Measurements from ENCODE around the gene COA1.
A peak's percentile ranks its signal among the peaks of the same experiment; 100 is the strongest.
"Not testable (repeated sequence)": the region's sequence is repeated elsewhere in the genome, so short reads cannot be mapped to it uniquely, and the experiment has no call there.

COA1 gene

GRCh38 chr7:43627798-43628197, 101.5 kb downstream of the COA1 start:
- not testable (repeated sequence) for DNase-seq (ENCODE audit: low spot score)

GRCh38 chr7:43626695-43627094, 102.6 kb downstream of the COA1 start:
- no peak for DNase-seq (ENCODE audit: low spot score)

GRCh38 chr7:43625980-43626379, 103.3 kb downstream of the COA1 start:
- no peak for DNase-seq (ENCODE audit: low spot score)

GRCh38 chr7:43625453-43625852, 103.9 kb downstream of the COA1 start:
- no peak for DNase-seq (ENCODE audit: low spot score)

- DNase-seq (ENCODE audit: low spot score): peak; percentile 17
Observed at GRCh38 chr7:43624156-43624555, 105.2 kb downstream of the COA1 start.

GRCh38 chr7:43621729-43622448, 107.4 kb downstream of the COA1 start:
- peak; percentile 42 for DNase-seq (ENCODE audit: low spot score)

GRCh38 chr7:43619213-43620012, 109.9 kb downstream of the COA1 start:
- DNase-seq (ENCODE audit: low spot score): no peak

GRCh38 chr7:43618073-43618472, 111.2 kb downstream of the COA1 start:
- DNase-seq (ENCODE audit: low spot score): no peak

GRCh38 chr7:43616977-43617376, 112.3 kb downstream of the COA1 start:
- no peak for DNase-seq (ENCODE audit: low spot score)

GRCh38 chr7:43615558-43616145, 113.7 kb downstream of the COA1 start:
- DNase-seq (ENCODE audit: low spot score): no peak

- DNase-seq (ENCODE audit: low spot score): peak; percentile 77
Observed at GRCh38 chr7:43612599-43613589, 116.4 kb downstream of the COA1 start.

GRCh38 chr7:43612128-43612527, 117.2 kb downstream of the COA1 start:
- no peak for DNase-seq (ENCODE audit: low spot score)

- DNase-seq (ENCODE audit: low spot score): no peak
Observed at GRCh38 chr7:43609097-43609496, 120.2 kb downstream of the COA1 start.

- no peak for DNase-seq (ENCODE audit: low spot score)
Observed at GRCh38 chr7:43604251-43604650, 125.1 kb downstream of the COA1 start.

GRCh38 chr7:43602256-43602655, 127.1 kb downstream of the COA1 start:
- no peak for DNase-seq (ENCODE audit: low spot score)

GRCh38 chr7:43600056-43600455, 129.3 kb downstream of the COA1 start:
- no peak for DNase-seq (ENCODE audit: low spot score)

- DNase-seq (ENCODE audit: low spot score): not testable (repeated sequence)
Observed at GRCh38 chr7:43596426-43596825, 132.9 kb downstream of the COA1 start.

GRCh38 chr7:43594020-43594419, 135.3 kb downstream of the COA1 start:
- no peak for DNase-seq (ENCODE audit: low spot score)

GRCh38 chr7:43593010-43593409, 136.3 kb downstream of the COA1 start:
- no peak for DNase-seq (ENCODE audit: low spot score)

- DNase-seq (ENCODE audit: low spot score): no peak
Observed at GRCh38 chr7:43592326-43592725, 137.0 kb downstream of the COA1 start.

GRCh38 chr7:43591558-43592180, 137.7 kb downstream of the COA1 start:
- no peak for DNase-seq (ENCODE audit: low spot score)
